ENCODE measurements around the gene PRRT2. TPM values are rescaled to one million over a fixed set of nuclear protein-coding genes. Genes with fewer than 3 reads are reported as not detected.

The PRRT2 gene
- total and polyA plus RNA-seq, 10 of the 15 experiments (the other 5 are each of a cell fraction or from before 2014, with no cell fraction given) = 0.08 to 0.49 (median 0.12) TPM; not detected in 4

- peak; percentile 33; the same call in 1 of the 2 replicates for TF ChIP-seq IRF3 (IDR thresholded peaks at IDR 0.05)
- peak; percentile 86 for TF ChIP-seq ZNF384 (IDR thresholded peaks at IDR 0.05; ENCODE audit: borderline replicate concordance, low read depth, low read length)
- TF ChIP-seq NFYA (IDR thresholded peaks at IDR 0.05; ENCODE audit: borderline replicate concordance, low read depth, low read length) = no peak
- TF ChIP-seq ZBTB11 (CRISPR knock-in tag; IDR thresholded peaks at IDR 0.05) = no peak
- peak; percentile 92 for TF ChIP-seq NR2C1 (IDR thresholded peaks at IDR 0.05)
- TF ChIP-seq YBX1 (IDR thresholded peaks at IDR 0.05) = peak; percentile 75; the same call in 1 of the 2 replicates
- TF ChIP-seq BCL3 (IDR thresholded peaks at IDR 0.05; ENCODE audit: borderline replicate concordance, insufficient read depth, low read depth, low read length, poor library complexity, severe bottlenecking) = no peak
- TF ChIP-seq SKIL (IDR thresholded peaks at IDR 0.05; ENCODE audit: low read depth, poor library complexity, severe bottlenecking) = peak; percentile 71
- no peak for TF ChIP-seq BCL11A (IDR thresholded peaks at IDR 0.05; ENCODE audit: low read depth, low read length)
- TF ChIP-seq TBL1XR1 (IDR thresholded peaks at IDR 0.05; ENCODE audit: low read depth, low read length) = no peak
- TF ChIP-seq SRF (IDR thresholded peaks at IDR 0.05; ENCODE audit: low read depth in 2 of 2, low read length in 2 of 2) = no peak
- TF ChIP-seq MYB (IDR thresholded peaks at IDR 0.05; ENCODE audit: borderline replicate concordance, low read depth, low read length) = no peak; the same call in 1 of the 2 replicates
- TF ChIP-seq HSF1 (IDR thresholded peaks at IDR 0.05; ENCODE audit: low read depth, low read length) = no peak
- 0 out of 2 replicates have a peak, but pooled peaks have one; percentile 47 for TF ChIP-seq TARDBP (IDR thresholded peaks at IDR 0.05; ENCODE audit: borderline replicate concordance)
- peak; percentile 92 for TF ChIP-seq POLR2AphosphoS2 (IDR thresholded peaks at IDR 0.05; ENCODE audit: low read depth, low read length)
- peak; percentile 61; the same call in 1 of the 2 replicates for TF ChIP-seq SPI1 (IDR thresholded peaks at IDR 0.05; ENCODE audit: borderline replicate concordance, insufficient read depth, low read depth, low read length)
- TF ChIP-seq CHD4 (IDR thresholded peaks at IDR 0.05) = no peak
- no peak for TF ChIP-seq RAD51 (IDR thresholded peaks at IDR 0.05)
These were observed 4.0 kb downstream of the PRRT2 start, which contains the start of gene PAGR1 (continued) for GRCh38 chr16:29815793-29816693.

Measured in GM12878 (cell line).